Stimulated activated CD8-positive, alpha-beta memory T cell treated with anti-CD3 and anti-CD28 coated beads, Interleukin-4, amount 100 ng/mL, for 48 hours (primary cell): ENCODE data around the gene SF3B3.

Experiments
- DNase-seq: peaks from one replicate; pipeline ENCODE4 v3.0.0-alpha.2; 2020

The SF3B3 gene

DNA sequence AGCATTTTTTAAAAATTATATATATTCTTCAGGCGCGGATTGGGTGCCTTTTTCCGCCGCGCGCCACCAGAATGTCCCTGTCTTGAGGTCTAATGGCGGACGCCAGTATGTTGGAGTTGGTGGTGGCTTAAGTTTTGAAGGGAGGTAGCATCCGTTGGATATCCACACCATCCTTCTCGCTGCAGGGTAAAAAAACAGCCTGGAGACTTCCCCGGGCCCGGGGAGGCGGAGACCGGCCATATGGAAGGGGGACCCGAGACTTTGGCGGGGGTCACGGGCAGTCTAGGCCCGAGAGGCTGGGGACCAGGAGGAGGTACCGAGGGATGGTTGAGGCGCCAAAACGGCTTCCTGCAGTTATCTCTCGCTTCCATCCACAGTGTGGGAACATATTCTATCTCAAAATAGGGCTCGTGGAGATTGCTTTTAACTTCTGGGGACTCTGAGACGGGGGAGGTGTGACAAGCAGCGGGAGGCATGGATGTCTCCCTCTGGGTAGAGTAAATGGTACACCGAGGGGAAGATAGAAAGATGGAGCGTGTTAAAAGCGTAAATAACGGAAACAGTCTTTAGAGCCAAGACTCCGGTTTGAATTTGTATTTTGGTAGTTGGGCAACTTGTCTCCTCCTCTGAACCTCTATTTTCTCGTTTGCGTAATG, at the start of gene SF3B3:
Gene SF3B3, plus strand, starts transcription at position 74 of the 656 bp plus-strand sequence. CDS start 2,841 bp downstream, outside the sequence.
- DNase-seq: peak; percentile 77

DNA sequence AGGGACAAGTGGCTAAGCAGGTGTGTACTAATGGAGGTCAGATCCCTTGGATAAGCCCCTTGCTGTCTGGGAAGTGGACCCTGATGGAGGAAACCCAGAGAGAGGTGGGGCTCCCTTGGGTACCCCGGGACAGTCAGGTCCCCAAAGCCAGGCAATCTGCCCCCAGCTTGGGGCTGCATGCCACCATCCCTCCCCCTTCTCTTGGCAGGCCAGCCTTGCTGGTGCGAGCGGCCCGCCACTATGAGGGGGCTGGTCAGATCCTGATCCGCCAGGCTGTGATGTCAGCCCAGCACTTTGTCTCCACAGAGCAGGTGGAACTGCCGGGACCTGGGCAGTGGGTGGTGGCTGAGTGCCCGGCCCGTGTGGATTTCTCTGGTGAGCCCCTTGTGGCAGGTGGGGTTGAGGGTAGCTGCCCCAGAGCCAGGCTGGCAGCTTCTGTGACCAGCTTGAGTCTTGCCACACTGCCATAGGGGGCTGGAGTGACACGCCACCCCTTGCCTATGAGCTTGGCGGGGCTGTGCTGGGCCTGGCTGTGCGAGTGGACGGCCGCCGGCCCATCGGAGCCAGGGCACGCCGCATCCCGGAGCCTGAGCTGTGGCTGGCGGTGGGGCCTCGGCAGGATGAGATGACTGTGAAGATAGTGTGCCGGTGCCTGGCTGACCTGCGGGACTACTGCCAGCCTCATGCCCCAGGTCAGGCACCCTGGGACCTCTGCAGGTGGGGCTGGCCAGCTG, 49.1 kb upstream of the SF3B3 start:
- no peak for DNase-seq

DNA sequence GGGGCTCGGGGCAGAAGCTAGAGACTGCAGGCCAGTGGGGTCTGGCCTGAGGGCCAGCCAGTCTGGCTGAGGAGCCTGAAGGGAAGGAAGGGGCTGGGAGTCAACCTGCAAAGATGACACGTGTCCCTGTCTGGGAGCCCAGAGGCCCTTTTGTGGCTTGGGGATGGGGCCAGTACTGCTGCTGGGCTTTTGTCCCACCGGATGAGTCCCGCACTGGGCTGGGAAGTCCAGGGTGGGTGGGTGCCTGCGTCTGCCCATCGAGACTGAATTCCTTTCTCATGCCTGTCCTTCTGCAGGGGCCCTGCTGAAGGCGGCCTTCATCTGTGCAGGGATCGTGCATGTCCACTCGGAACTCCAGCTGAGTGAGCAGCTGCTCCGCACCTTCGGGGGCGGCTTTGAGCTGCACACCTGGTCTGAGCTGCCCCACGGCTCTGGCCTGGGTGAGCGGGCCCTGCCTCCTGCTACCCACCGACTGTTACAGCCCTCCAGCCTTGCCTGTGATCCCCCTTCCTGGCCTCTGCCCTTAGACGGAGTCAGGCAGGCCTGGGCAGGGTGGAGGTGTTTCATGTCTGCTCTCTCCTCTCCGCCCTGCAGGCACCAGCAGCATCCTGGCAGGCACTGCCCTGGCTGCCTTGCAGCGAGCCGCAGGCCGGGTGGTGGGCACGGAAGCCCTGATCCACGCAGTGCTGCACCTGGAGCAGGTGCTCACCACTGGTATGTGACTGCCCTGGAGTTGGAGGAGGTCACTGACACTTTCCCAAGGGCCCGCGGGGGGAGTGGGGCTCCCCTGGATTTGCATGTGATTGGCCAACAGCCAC, 48.4 kb upstream of the SF3B3 start:
- DNase-seq: no peak

DNA sequence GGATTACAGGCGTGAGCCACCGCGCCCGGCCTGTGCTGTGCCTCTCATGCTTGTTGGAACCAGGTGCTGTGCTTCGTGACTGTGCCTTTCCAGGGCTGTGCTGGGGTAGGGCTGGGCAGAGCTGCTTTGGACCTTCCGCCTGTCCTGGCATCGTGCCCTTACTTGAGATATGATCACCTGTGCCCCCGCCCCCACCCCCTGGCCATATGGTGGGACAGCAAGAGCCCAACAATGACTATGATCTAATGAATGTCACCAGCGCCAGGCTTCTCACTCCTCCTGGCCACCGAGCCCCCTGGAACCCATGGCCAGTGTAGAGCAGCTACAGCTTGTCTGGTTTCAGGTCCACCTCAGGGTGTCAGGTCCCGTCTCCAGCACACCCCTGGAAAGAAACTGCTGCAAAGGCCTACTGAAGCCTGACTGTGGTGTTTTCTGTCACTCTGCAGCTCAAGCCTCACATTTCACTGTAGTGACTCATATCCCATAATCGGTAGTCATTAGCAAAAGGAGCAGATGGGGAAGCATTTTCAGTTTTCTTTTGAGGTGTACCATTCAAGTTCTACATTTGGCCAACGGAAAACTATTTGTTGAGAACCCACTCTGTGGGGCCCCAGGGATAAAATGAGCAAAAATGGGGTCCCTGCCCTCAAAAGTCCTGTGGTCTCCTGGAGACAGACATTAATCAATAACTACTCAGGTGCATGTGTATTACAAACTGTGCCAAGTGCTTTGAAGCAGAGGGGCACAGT, 47.2 kb upstream of the SF3B3 start:
- peak; percentile 68 for DNase-seq

GRCh38 chr16:70478169-70478568, 45.4 kb upstream of the SF3B3 start:
- DNase-seq: no peak

GRCh38 chr16:70478912-70479341, 44.7 kb upstream of the SF3B3 start:
- DNase-seq: no peak

DNA sequence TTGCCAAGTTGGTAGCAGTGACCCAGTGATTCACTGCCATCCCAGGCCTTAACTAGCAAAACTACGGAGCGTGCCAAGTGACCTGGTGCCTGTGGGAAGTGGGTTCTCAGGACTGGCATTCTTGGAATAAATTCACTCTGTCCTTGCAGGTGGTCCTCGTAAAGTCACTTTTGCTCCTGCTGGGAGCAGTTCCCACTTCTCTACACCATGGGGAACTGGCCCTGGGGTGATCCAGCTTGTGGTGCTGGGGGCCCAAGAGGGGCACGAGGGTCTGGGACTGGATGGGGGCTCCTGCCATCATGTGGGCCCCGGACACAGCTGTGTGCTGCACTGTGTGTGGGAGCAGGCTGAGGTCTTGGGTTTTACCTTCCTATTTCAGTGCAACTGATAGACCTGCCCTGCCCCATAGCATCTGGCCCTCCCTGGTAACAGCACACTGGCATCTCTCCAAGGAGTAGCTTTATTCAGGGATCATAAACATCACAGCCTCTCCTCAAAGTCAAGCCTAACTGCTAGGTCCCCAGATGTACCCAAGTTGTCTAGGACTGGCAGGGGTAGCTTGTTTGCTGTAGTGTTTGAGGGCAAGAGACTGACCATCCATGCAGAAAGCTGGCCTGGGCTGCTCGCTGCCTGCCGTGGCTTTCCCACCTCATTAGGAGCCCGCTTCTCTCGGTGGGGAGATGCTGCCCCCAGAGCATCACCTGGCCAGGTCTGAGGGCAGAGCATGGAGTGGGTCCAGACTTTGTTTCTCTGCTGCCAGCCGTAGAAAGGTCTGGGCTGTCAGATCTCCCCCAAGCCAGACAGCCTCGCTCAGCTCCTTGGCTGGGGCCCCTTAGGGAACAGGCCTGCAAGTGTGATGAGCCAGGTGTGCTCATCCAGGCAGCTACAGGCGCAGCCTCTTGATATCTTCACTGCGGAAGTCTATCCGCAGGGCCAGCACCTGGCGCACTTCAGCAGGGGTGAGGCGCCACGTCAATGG, 43.2 kb upstream of the SF3B3 start:
- DNase-seq: no peak

GRCh38 chr16:70481929-70482536, 41.6 kb upstream of the SF3B3 start:
- no peak for DNase-seq

DNA sequence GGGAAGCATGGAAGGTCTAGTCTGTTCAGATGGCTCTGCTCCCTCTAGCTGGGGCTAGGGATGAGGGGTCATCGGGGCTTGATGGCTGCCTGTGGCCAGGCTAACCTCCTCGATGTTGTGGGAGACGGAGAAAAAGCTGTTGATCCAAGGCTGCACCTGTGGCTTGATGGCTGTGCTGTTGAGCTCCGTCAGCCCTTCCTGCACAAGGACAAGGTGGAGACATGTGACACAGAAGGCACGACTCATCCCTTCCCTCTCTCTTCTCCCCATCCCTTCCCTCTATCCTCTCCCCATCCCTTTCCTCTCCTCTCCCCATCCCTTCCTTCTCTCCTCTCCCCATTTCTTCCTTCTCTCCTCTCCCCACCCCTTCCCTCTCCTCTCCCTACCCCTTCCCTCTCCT, 41.0 kb upstream of the SF3B3 start:
- DNase-seq: no peak

DNA sequence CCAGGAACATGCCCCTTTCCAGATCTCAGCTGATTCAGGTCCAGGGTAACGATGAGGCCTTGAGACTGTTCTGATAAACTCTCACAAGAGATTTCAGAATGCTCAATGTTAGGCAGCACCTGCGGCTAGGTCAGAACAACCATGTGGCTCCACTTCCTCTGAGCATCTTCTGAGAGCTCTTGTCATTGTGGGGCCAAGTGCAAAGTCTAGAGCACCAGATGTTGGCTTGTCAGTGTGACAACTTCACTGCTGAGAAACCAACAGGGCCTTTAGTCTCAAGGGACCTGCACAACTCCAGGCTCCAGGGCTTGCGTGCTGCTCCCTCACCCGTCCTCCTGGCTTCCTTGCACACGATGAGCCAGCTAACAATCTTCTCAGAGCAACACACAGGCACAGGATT, 40.2 kb upstream of the SF3B3 start:
- no peak for DNase-seq

DNA sequence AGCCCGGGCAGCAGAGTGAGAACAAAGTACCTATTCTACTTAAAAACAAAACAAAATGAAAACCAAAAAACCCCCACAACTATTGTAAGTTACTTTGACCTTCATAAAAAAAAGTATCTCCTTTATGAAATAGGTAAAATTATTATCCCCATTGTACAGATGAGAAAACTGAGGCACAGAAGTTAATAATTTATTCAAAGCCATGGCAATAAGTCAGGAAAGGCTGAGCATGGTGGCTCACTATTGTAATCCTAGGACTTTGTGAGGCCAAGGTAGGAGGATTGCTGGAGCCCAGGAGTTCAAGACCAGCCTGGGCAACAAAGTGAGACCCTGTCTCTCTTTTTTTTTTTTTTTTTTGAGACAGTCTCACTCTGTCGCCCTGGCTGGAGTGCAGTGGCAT, 38.7 kb upstream of the SF3B3 start:
- no peak for DNase-seq

- no peak for DNase-seq
Observed at GRCh38 chr16:70490261-70490660, 33.4 kb upstream of the SF3B3 start.

GRCh38 chr16:70493802-70494201, 29.8 kb upstream of the SF3B3 start:
- no peak for DNase-seq

DNA sequence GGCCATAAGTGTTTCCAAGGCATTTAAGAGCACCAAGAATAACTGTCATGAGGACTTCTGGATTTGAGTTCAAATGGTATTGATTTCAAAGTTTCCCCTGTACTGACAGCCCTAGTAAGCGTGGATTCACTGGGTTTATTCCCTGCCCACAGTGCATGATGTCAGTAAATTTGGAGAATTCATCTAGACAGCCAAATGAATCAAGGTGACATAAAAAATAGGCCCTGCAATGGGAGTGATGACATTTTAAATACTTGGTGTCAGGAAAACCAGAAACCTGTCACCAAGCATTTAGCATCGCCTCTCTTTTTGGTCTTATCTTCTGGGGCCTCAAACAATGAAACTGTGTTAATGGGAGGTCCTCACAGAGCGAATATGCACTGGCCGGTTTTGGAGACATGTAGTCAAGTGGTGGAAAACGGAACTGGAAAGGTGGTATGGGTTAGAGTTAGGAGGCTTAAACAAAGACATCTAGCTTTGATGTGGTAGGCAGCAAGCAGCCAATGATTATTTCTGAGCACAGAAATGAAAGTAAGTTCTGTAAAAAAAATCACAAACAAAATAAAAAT, 29.3 kb upstream of the SF3B3 start:
- DNase-seq: no peak

DNA sequence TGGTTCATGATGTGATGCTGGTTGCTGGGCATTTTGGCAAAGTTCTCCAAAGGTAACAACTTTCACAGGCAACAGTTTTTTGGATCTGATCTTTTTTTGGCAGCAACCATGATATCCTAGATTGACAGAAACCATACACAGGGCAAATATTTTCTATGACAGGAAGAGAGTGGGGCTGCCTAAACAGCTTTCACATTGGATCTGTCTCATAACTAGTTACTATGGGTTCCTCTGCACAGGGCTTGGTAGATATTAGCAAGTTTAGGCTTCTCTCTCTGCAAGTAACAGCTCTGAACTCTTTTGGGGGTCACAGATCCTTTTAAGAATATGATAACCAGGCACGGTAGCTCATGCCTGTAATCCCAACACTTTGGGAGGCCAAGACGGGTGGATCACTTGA, 28.8 kb upstream of the SF3B3 start:
- DNase-seq: no peak

- DNase-seq: no peak
Observed at GRCh38 chr16:70495425-70496182, 28.0 kb upstream of the SF3B3 start.

DNA sequence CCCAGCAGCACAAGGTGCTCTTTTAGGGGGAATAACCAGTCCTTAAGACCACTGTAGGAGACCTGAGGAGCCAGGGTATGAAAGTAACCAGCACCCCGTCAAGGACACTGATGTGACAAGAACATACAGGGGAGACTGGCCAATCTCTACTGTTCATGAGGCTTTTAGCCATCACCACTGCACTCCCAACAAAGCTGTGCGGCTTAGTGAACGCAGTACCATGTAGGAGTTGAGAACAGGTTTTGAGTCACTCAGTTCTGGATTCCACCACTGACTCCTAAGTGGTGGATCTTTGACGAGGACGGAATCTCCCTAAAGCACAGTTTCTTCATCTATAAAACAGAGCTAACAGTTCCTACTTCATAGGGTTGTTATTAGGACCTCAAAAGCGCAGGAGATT, 27.1 kb upstream of the SF3B3 start:
- peak; percentile 40 for DNase-seq

GRCh38 chr16:70508752-70509151, 14.9 kb upstream of the SF3B3 start:
- DNase-seq: no peak

GRCh38 chr16:70510216-70510615, 13.4 kb upstream of the SF3B3 start:
- DNase-seq: no peak

DNA sequence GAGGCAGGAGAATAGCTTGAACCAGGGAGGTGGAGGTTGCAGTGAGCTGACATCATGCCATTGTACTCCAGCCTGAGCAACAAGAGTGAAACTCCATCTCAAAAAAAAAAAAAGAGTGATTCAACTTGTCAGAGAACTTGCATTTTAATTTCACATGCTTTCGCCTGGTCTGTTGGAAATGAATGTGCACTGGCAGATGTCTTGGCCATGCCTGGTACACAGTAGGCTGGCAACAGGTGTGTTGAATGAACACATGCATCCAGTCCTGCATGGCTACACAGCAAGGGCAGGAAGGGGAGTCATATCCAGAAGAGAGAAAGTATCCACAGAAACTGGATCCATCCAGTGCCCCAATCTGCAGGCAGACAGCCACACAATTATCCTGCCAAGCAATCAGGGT, 11.8 kb upstream of the SF3B3 start:
- DNase-seq: no peak
